Kidney (tissue), 14 donors: ENCODE results near the gene NAA25. TPM values are rescaled to one million over a fixed set of nuclear protein-coding genes. Genes with fewer than 3 reads are reported as not detected.

Experiments used
- DNase-seq, 5 donors: peaks; one replicate each; pipeline ENCODE4 v3.0.0-alpha.2; 2013 to 2020
- FAIRE-seq: peaks from 2 replicates; lab custom pipeline; 2012; peaks lifted over from hg19 to GRCh38; lab: Jason Lieb, UNC
- H3K27ac ChIP-seq, 2 donors: one replicate each; pipeline ENCODE4 v1.7.0; 2013; ENCODE audit warnings: low read depth in 2 of 2, low read length in 2 of 2, inconsistent platforms in 1 of 2
- H3K27me3 ChIP-seq: one replicate; pipeline ENCODE4 v1.7.1; 2013; ENCODE audit warnings: low read length, inconsistent platforms; ENCODE audit not compliant: control insufficient read depth, insufficient read depth
- H3K36me3 ChIP-seq, 3 donors: one replicate each; pipeline versions ENCODE4 v1.7.0 to v1.7.1; 2013; ENCODE audit warnings: low read length in 3 of 3, control low read depth in 1 of 3, inconsistent platforms in 1 of 3; ENCODE audit not compliant: insufficient read depth in 3 of 3, control insufficient read depth in 2 of 3
- H3K4me1 ChIP-seq, 3 donors: one replicate each; pipeline versions ENCODE4 v1.7.0 to v1.7.1; 2013; ENCODE audit warnings: low read length in 3 of 3, inconsistent platforms in 1 of 3, low read depth in 1 of 3; ENCODE audit not compliant: control insufficient read depth in 2 of 3, insufficient read depth in 2 of 3
- H3K4me3 ChIP-seq, 3 donors: one replicate each; pipeline versions ENCODE4 v1.7.0 to v1.8.1; 2013; ENCODE audit warnings: low read length in 3 of 3, control low read depth in 1 of 3, inconsistent platforms in 1 of 3
- H3K9ac ChIP-seq, 3 donors: one replicate each; pipeline versions ENCODE4 v1.7.0 to v1.7.1; 2013; ENCODE audit warnings: low read length in 3 of 3, control low read depth in 1 of 3, inconsistent platforms in 1 of 3
- H3K9me3 ChIP-seq, 3 donors: one replicate each; pipeline versions ENCODE4 v1.7.0 to v1.7.1; 2013; ENCODE audit warnings: low read length in 3 of 3, control low read depth in 1 of 3, inconsistent platforms in 1 of 3; ENCODE audit not compliant: control insufficient read depth in 2 of 3, insufficient read depth in 1 of 3
- intact Hi-C: fragments of 100-400 bp; cut with DNase I; formaldehyde crosslinking; loops from one replicate; pipeline ENCODE4 v1.11.1; 2022
- polyA plus RNA-seq: library from polyadenylated mRNA; stranded (reverse); fragments of 350-450 nt; fragmentation: Illumina TruSeq; extraction: RNeasy Lipid Tissue Mini Kit (QIAGEN cat#74804); gene quantifications from one replicate; pipeline ENCODE4 v1.2.3, GENCODE V29; 2014; ENCODE audit warnings: low read depth, low replicate concordance; ENCODE audit not compliant: insufficient read depth
- total RNA-seq: library from RNA; stranded (reverse); fragmentation: NEBNext Ultra II Directional; extraction: Animal tissue kit (Norgen Biotek cat#: 25700); gene quantifications from one replicate; pipeline ENCODE4 v1.2.1, GENCODE V29; 2021
- TF ChIP-seq, protein P1 (sequence below): IDR thresholded peaks from 3 replicates; pipeline ENCODE4 v1.5.1; 2012; ENCODE audit warnings: mild to moderate bottlenecking, moderate library complexity, borderline replicate concordance; ENCODE audit not compliant: insufficient read depth; ENCODE audit errors: extremely low read depth
- donor health status: control.
- donor health status: control.
- donor health status: control.
- donor health status: control.
- donor health status: control.
- donor health status: DM: yes; HTN: yes; CAD: no.
- donor health status: Normal renal cell carcinoma (clear cell type).

NAA25 gene
- total and polyA plus RNA-seq, 2 donors from 2014 or later, result 3.2 to 22.8 TPM

DNA sequence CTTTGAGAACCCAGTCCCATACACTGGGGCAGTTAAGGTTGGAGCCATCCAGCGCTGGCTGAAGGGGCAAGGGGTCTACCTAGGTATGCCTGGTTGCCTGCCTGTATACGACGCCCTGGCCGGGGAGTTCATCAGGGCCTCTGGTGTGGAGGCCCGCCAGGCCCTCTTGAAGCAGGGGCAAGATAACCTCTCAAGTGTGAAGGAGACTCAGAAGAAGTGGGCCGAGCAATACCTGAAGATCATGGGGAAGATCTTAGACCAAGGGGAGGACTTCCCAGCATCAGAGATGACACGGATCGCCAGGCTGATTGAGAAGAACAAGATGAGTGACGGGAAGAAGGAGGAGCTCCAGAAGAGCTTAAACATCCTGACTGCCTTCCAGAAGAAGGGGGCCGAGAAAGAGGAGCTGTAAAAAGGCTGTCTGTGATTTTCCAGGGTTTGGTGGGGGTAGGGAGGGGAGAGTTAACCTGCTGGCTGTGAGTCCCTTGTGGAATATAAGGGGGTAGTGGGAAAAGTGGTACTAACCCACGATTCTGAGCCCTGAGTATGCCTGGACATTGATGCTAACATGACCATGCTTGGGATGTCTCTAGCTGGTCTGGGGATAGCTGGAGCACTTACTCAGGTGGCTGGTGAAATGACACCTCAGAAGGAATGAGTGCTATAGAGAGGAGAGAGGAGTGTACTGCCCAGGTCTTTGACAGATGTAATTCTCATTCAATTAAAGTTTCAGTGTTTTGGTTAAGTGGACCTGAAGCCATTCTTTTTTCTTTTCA is 86.2 kb downstream of the NAA25 start:
- H3K9me3 ChIP-seq, result no peaks in the 10 kb centered on the region
- no peaks in the 10 kb centered on the region for H3K27me3 ChIP-seq
- no peak overlapping the region for H3K4me3 ChIP-seq
- intact Hi-C loops, result no loop called here
- H3K27ac ChIP-seq, result no peak overlapping the region
- peaks cover 0 to 2% (median 0%) of the 10 kb centered on the region in 3 donors for H3K4me1 ChIP-seq
- DNase-seq (no peak), FAIRE-seq (no peak)
- TF ChIP-seq, protein P1, sequence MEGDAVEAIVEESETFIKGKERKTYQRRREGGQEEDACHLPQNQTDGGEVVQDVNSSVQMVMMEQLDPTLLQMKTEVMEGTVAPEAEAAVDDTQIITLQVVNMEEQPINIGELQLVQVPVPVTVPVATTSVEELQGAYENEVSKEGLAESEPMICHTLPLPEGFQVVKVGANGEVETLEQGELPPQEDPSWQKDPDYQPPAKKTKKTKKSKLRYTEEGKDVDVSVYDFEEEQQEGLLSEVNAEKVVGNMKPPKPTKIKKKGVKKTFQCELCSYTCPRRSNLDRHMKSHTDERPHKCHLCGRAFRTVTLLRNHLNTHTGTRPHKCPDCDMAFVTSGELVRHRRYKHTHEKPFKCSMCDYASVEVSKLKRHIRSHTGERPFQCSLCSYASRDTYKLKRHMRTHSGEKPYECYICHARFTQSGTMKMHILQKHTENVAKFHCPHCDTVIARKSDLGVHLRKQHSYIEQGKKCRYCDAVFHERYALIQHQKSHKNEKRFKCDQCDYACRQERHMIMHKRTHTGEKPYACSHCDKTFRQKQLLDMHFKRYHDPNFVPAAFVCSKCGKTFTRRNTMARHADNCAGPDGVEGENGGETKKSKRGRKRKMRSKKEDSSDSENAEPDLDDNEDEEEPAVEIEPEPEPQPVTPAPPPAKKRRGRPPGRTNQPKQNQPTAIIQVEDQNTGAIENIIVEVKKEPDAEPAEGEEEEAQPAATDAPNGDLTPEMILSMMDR, result no peak
- no peak overlapping the region for H3K9ac ChIP-seq
- H3K36me3 ChIP-seq, result peaks cover 2 to 29% (median 28%) of the 10 kb centered on the region in 3 donors

GRCh38 chr12:112020947-112021457 is 87.6 kb downstream of the NAA25 start:
- DNase-seq (no peak), FAIRE-seq (no peak)
- TF ChIP-seq, protein P1, result no peak
- Histone ChIP-seq H3K36me3 (peaks cover 6 to 32% (median 32%) of the 10 kb centered on the region in 3 donors), H3K27me3 (no peaks in the 10 kb centered on the region), H3K9ac (no peak overlapping the region), H3K4me1 (peaks cover 0 to under 1% (median 0%) of the 10 kb centered on the region in 3 donors), H3K4me3 (no peak overlapping the region), H3K9me3 (peaks cover 0 to 1% (median 0%) of the 10 kb centered on the region in 3 donors), H3K27ac (no peak overlapping the region)
- intact Hi-C loops, result no loop called here

DNA sequence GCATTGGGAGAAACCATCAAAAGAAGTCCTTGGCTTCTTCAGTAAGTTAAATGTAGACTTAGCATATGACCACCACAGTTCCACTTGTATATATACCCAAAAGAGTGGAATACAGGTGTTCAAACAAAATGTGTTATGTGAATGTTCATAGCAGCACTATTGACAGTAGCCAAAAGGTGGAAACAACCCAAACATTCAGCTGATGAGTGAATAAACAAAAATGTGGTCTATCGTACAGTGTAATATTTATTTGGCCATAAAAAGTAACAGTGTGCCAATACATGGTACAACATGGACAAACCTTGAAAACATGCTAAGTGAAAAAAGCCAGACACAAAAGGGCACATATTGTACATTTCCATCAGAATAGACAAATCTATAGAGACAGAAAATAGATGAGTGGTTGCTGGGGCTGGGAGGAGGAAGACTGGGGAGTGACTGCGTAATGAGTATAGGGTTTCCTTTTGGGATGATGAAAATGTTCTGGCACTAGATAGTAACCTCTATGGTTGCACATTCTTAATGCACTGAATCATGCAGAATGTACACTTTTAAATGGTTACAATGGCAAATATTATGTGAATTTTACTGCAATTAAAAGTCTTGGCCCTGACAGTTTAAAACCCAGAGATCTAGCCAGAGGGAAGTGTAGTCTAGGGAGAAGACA is 89.9 kb downstream of the NAA25 start:
- H3K4me1 ChIP-seq, result peaks cover 0 to 9% (median 6%) of the 10 kb centered on the region in 3 donors
- H3K9ac ChIP-seq, result no peak overlapping the region
- H3K4me3 ChIP-seq, result no peak overlapping the region
- H3K36me3 ChIP-seq, result peaks cover 9 to 32% (median 27%) of the 10 kb centered on the region in 3 donors
- no peak for FAIRE-seq
- H3K27ac ChIP-seq, result no peak overlapping the region
- no peaks in the 10 kb centered on the region for H3K27me3 ChIP-seq
- TF ChIP-seq, protein P1, result no peak
- DNase-seq, result no peak
- H3K9me3 ChIP-seq, result peaks cover 0 to 2% (median 0%) of the 10 kb centered on the region in 3 donors
- intact Hi-C loops, result no loop called here
